Esophagus squamous epithelium (tissue), 4 donors: ENCODE data around the gene GNL1.

Source experiments
- POLR2A ChIP-seq, 4 donors: fragments of 450-650 bp; IDR thresholded peaks; one replicate each; pipeline ENCODE4 v1.6.1; 2017; ENCODE audit warnings: antibody characterized with exemption in 4 of 4, mild to moderate bottlenecking in 4 of 4, moderate library complexity in 3 of 4
- TF ChIP-seq, protein P1 (sequence below), 6 experiments: fragments of 450-650 bp in 4 of 6; fragments of 200-600 bp in 2 of 6; sonication (generic) in 2 of 6; IDR thresholded peaks; one replicate each; pipeline ENCODE4 v1.5.1; 2016 to 2019; ENCODE audit warnings: antibody characterized with exemption in 6 of 6, mild to moderate bottlenecking in 4 of 6, moderate library complexity in 4 of 6

GRCh38 chr6:30601436-30601814 is 45.1 kb upstream of the GNL1 start:
- TF ChIP-seq, protein P1, sequence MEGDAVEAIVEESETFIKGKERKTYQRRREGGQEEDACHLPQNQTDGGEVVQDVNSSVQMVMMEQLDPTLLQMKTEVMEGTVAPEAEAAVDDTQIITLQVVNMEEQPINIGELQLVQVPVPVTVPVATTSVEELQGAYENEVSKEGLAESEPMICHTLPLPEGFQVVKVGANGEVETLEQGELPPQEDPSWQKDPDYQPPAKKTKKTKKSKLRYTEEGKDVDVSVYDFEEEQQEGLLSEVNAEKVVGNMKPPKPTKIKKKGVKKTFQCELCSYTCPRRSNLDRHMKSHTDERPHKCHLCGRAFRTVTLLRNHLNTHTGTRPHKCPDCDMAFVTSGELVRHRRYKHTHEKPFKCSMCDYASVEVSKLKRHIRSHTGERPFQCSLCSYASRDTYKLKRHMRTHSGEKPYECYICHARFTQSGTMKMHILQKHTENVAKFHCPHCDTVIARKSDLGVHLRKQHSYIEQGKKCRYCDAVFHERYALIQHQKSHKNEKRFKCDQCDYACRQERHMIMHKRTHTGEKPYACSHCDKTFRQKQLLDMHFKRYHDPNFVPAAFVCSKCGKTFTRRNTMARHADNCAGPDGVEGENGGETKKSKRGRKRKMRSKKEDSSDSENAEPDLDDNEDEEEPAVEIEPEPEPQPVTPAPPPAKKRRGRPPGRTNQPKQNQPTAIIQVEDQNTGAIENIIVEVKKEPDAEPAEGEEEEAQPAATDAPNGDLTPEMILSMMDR (IDR thresholded peaks at IDR 0.05): no peak
- TF ChIP-seq POLR2A (IDR thresholded peaks at IDR 0.05): no peak
